Prostate gland (tissue), 2 donors: ENCODE measurements around the gene LARGE2.

Source experiments
- CTCF ChIP-seq, 4 experiments: fragments of 200-600 bp in 2 of 4; fragments of 450-650 bp in 2 of 4; sonication (generic) in 2 of 4; IDR thresholded peaks; 1 replicate in 3 of 4; 2 replicates in 1 of 4; pipeline ENCODE4 v1.5.1; 2016 to 2019; ENCODE audit warnings: antibody characterized with exemption in 4 of 4, mild to moderate bottlenecking in 2 of 4, moderate library complexity in 2 of 4
- POLR2A ChIP-seq: fragments of 450-650 bp; IDR thresholded peaks from one replicate; pipeline ENCODE4 v1.6.1; 2016; ENCODE audit warnings: antibody characterized with exemption, mild to moderate bottlenecking

- TF ChIP-seq CTCF (IDR thresholded peaks at IDR 0.05) (no peak), POLR2A (no peak)
These were observed 17.4 kb downstream of the LARGE2 start for GRCh38 chr11:45939836-45940235.
